Natural killer cell (primary cell): ENCODE measurements around the gene ITLN2. TPM values are rescaled to one million over a fixed set of nuclear protein-coding genes. Genes with fewer than 3 reads are reported as not detected.

Experiments used
- ATAC-seq, 3 donors: fragments of 150-1000 bp in 2 of 3; fragments of 200-7000 bp in 1 of 3; cut with Tn5 transposase; 1 replicate in 1 of 3; 2 replicates in 2 of 3; pipeline ENCODE4 v1.10.0; 2021; ENCODE audit warnings: mild to moderate bottlenecking in 2 of 3, moderate library complexity in 2 of 3
- DNase-seq, 2 donors: peaks; one replicate each; pipeline versions ENCODE4 v3.0.0 to v3.0.0-alpha.2; 2013 to 2021; ENCODE audit warnings: mixed read lengths in 1 of 2
- H3K27ac ChIP-seq: one replicate; pipeline ENCODE4 v1.5.1; 2013; ENCODE audit warnings: mild to moderate bottlenecking, low read length
- H3K27me3 ChIP-seq: one replicate; pipeline ENCODE4 v1.6.1; 2013; ENCODE audit warnings: low read length; ENCODE audit not compliant: control insufficient read depth, insufficient read depth
- H3K36me3 ChIP-seq: one replicate; pipeline ENCODE4 v1.6.1; 2013; ENCODE audit warnings: low read length; ENCODE audit not compliant: control insufficient read depth, insufficient read depth
- H3K4me1 ChIP-seq: one replicate; pipeline ENCODE4 v1.6.1; 2013; ENCODE audit warnings: low read length; ENCODE audit not compliant: control insufficient read depth, insufficient read depth
- H3K4me3 ChIP-seq: one replicate; pipeline ENCODE4 v1.5.1; 2013; ENCODE audit warnings: low read length
- H3K9me3 ChIP-seq: one replicate; pipeline ENCODE4 v1.6.1; 2013; ENCODE audit warnings: low read length; ENCODE audit not compliant: control insufficient read depth, insufficient read depth
- H3K27ac Mint-ChIP-seq, 2 donors: one replicate each; pipeline ENCODE4 v1.8.0; 2022; ENCODE audit warnings: mild to moderate bottlenecking in 2 of 2, mixed read lengths in 2 of 2, moderate library complexity in 1 of 2
- H3K27me3 Mint-ChIP-seq, 2 donors: one replicate each; pipeline ENCODE4 v1.8.0; 2022; ENCODE audit warnings: low read depth in 2 of 2, mixed read lengths in 2 of 2
- H3K36me3 Mint-ChIP-seq: one replicate; pipeline ENCODE4 v1.8.0; 2022; ENCODE audit warnings: mixed read lengths
- H3K4me1 Mint-ChIP-seq, 2 donors: one replicate each; pipeline ENCODE4 v1.8.0; 2022; ENCODE audit warnings: mixed read lengths in 2 of 2
- H3K4me3 Mint-ChIP-seq: one replicate; pipeline ENCODE4 v1.8.0; 2022; ENCODE audit warnings: mild to moderate bottlenecking, moderate library complexity, mixed read lengths
- H3K9me3 Mint-ChIP-seq, 2 donors: one replicate each; pipeline ENCODE4 v1.8.0; 2022; ENCODE audit warnings: mixed read lengths in 2 of 2
- WGBS: methylation state at CpG from one replicate; pipeline ENCODE4 v1.1.7; 2013; ENCODE audit warnings: missing lambda C conversion rate; ENCODE audit not compliant: insufficient coverage; 5-methylcytosine and 5-hydroxymethylcytosine counted together
- intact Hi-C: fragments of 100-400 bp; cut with micrococcal nuclease; formaldehyde crosslinking; loops from one replicate; pipeline ENCODE4 v1.14.2; 2022
- total RNA-seq, 4 donors: library from RNA; stranded (reverse); fragments of 120-200 nt in 1 of 4; gene quantifications; one replicate each; pipeline versions ENCODE4 v1.2.3 to v1.2.4, GENCODE V29; 2013 to 2022
- TF ChIP-seq, protein P1 (sequence below): fragments of 200-600 bp; IDR thresholded peaks from one replicate; pipeline ENCODE4 v1.8.0; 2022; ENCODE audit warnings: antibody characterized with exemption

The ITLN2 gene
- total RNA-seq, 3 donors from 2014 or later (not counting 1 experiment from before 2014, with no cell fraction given), result not detected

DNA sequence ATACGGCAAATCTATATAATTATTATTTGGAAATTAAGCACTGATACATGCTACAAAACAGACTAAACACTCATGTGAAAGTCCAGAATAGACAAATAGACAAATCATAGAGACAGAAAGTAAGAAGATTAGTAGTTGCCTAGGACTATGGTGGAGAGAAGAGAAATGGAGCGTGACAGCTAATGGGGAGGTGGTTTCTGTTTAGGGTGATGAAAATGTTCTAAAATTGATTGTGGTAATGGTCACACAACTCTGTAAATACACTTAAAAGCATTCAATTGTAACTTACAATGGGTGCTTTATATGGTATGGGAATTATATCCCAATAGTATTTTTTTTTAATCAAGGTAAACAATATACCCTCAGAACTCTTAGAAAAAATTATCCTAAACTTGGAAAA lies 20.4 kb upstream of the ITLN2 start:
- Mint-ChIP-seq H3K4me1 (no peaks in the 10 kb centered on the region), H3K27me3 (peaks cover 15 to 26% of the 10 kb centered on the region in 2 donors), H3K36me3 (no peaks in the 10 kb centered on the region), H3K4me3 (no peak overlapping the region), H3K9me3 (no peaks in the 10 kb centered on the region), H3K27ac (no peak overlapping the region)
- Histone ChIP-seq H3K4me3 (no peak overlapping the region), H3K27me3 (no peaks in the 10 kb centered on the region), H3K9me3 (no peaks in the 10 kb centered on the region), H3K4me1 (no peaks in the 10 kb centered on the region), H3K27ac (no peak overlapping the region), H3K36me3 (no peaks in the 10 kb centered on the region)
- intact Hi-C loops, result no loop called here
- ATAC-seq (no peak), DNase-seq (no peak)
- TF ChIP-seq, protein P1, sequence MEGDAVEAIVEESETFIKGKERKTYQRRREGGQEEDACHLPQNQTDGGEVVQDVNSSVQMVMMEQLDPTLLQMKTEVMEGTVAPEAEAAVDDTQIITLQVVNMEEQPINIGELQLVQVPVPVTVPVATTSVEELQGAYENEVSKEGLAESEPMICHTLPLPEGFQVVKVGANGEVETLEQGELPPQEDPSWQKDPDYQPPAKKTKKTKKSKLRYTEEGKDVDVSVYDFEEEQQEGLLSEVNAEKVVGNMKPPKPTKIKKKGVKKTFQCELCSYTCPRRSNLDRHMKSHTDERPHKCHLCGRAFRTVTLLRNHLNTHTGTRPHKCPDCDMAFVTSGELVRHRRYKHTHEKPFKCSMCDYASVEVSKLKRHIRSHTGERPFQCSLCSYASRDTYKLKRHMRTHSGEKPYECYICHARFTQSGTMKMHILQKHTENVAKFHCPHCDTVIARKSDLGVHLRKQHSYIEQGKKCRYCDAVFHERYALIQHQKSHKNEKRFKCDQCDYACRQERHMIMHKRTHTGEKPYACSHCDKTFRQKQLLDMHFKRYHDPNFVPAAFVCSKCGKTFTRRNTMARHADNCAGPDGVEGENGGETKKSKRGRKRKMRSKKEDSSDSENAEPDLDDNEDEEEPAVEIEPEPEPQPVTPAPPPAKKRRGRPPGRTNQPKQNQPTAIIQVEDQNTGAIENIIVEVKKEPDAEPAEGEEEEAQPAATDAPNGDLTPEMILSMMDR, result no peak
- WGBS, result 90% methylated on average over 1 of the region's 2 CpGs

- H3K27ac Mint-ChIP-seq, result no peak overlapping the region
- H3K27me3 Mint-ChIP-seq, result peaks cover 13 to 20% of the 10 kb centered on the region in 2 donors
- H3K27me3 ChIP-seq, result no peaks in the 10 kb centered on the region
- DNase-seq (no peak), ATAC-seq (no peak)
- no peak overlapping the region for H3K4me3 Mint-ChIP-seq
- intact Hi-C loops, result no loop called here
- TF ChIP-seq, protein P1, result no peak
- no peaks in the 10 kb centered on the region for H3K4me1 ChIP-seq
- H3K9me3 ChIP-seq, result no peaks in the 10 kb centered on the region
- no peaks in the 10 kb centered on the region for H3K36me3 ChIP-seq
- 95% methylated on average over 3 of the region's 4 CpGs for WGBS
- no peaks in the 10 kb centered on the region for H3K9me3 Mint-ChIP-seq
- H3K27ac ChIP-seq, result no peak overlapping the region
- H3K4me1 Mint-ChIP-seq, result no peaks in the 10 kb centered on the region
- H3K4me3 ChIP-seq, result no peak overlapping the region
- H3K36me3 Mint-ChIP-seq, result no peaks in the 10 kb centered on the region
These were observed 18.9 kb upstream of the ITLN2 start for GRCh38 chr1:160973491-160973890.

- no peaks in the 10 kb centered on the region for H3K4me1 Mint-ChIP-seq
- Histone ChIP-seq H3K27ac (no peak overlapping the region), H3K9me3 (no peaks in the 10 kb centered on the region), H3K27me3 (no peaks in the 10 kb centered on the region), H3K4me3 (no peak overlapping the region), H3K4me1 (no peaks in the 10 kb centered on the region), H3K36me3 (no peaks in the 10 kb centered on the region)
- peaks cover 13 to 20% of the 10 kb centered on the region in 2 donors for H3K27me3 Mint-ChIP-seq
- H3K36me3 Mint-ChIP-seq, result no peaks in the 10 kb centered on the region
- 57% methylated on average over 3 of the region's 3 CpGs for WGBS
- H3K9me3 Mint-ChIP-seq, result no peaks in the 10 kb centered on the region
- no peak for DNase-seq
- H3K27ac Mint-ChIP-seq, result no peak overlapping the region
- TF ChIP-seq, protein P1, result no peak
- intact Hi-C loops, result no loop called here
- ATAC-seq, result no peak
- H3K4me3 Mint-ChIP-seq, result no peak overlapping the region
These were observed 18.3 kb upstream of the ITLN2 start for GRCh38 chr1:160972939-160973338.

- ATAC-seq, result no peak
- TF ChIP-seq, protein P1, result no peak
- no peaks in the 10 kb centered on the region for H3K9me3 ChIP-seq
- no peak overlapping the region for H3K4me3 Mint-ChIP-seq
- DNase-seq, result no peak
- no peaks in the 10 kb centered on the region for H3K36me3 Mint-ChIP-seq
- no peak overlapping the region for H3K27ac Mint-ChIP-seq
- H3K4me1 Mint-ChIP-seq, result no peaks in the 10 kb centered on the region
- H3K27ac ChIP-seq, result no peak overlapping the region
- H3K36me3 ChIP-seq, result no peaks in the 10 kb centered on the region
- intact Hi-C loops, result no loop called here
- H3K27me3 Mint-ChIP-seq, result peaks cover 15 to 20% of the 10 kb centered on the region in 2 donors
- H3K9me3 Mint-ChIP-seq, result no peaks in the 10 kb centered on the region
- no peaks in the 10 kb centered on the region for H3K4me1 ChIP-seq
- no peaks in the 10 kb centered on the region for H3K27me3 ChIP-seq
- WGBS, result 57% methylated on average over 6 of the region's 6 CpGs
- H3K4me3 ChIP-seq, result no peak overlapping the region
These were observed 17.0 kb upstream of the ITLN2 start for GRCh38 chr1:160971618-160972056.
